Esophagus squamous epithelium (tissue), 5 donors: Measurements from ENCODE around the gene RPA1. TPM values are rescaled to one million over a fixed set of nuclear protein-coding genes. Genes with fewer than 3 reads are reported as not detected.

ENCODE experiments used
- DNase-seq: peaks from one replicate; lab custom pipeline; 2025; lab: John Stamatoyannopoulos, UW
- H3K27ac ChIP-seq, 4 donors: fragments of 200-600 bp; sonication (generic); one replicate each; pipeline ENCODE4 v1.5.1; 2016 to 2019; ENCODE audit warnings: mild to moderate bottlenecking in 1 of 4
- H3K27me3 ChIP-seq, 4 donors: fragments of 200-600 bp; sonication (generic); 1 replicate in 3 of 4; 2 replicates in 1 of 4; pipeline versions ENCODE4 v1.5.1 to v1.6.0; 2017 to 2021; ENCODE audit warnings: antibody characterized with exemption in 1 of 4
- H3K36me3 ChIP-seq, 3 donors: fragments of 200-600 bp; sonication (generic); one replicate each; pipeline ENCODE4 v1.5.1; 2016 to 2019
- H3K4me1 ChIP-seq, 3 donors: fragments of 200-600 bp; sonication (generic); one replicate each; pipeline ENCODE4 v1.5.1; 2017 to 2019
- H3K4me3 ChIP-seq, 4 donors: fragments of 200-600 bp; sonication (generic); 1 replicate in 3 of 4; 2 replicates in 1 of 4; pipeline ENCODE4 v1.5.1; 2016 to 2019; ENCODE audit warnings: mild to moderate bottlenecking in 2 of 4, moderate library complexity in 1 of 4
- H3K9me3 ChIP-seq, 3 donors: fragments of 200-600 bp; sonication (generic); one replicate each; pipeline ENCODE4 v1.5.1; 2016 to 2019
- POLR2A ChIP-seq, 4 donors: fragments of 450-650 bp; IDR thresholded peaks; one replicate each; pipeline ENCODE4 v1.6.1; 2017; ENCODE audit warnings: antibody characterized with exemption in 4 of 4, mild to moderate bottlenecking in 4 of 4, moderate library complexity in 3 of 4
- WGBS, 2 donors: methylation state at CpG; one replicate each; pipeline ENCODE4 v1.1.5; 2018; 5-methylcytosine and 5-hydroxymethylcytosine counted together
- intact Hi-C: fragments of 100-400 bp; cut with DNase I; formaldehyde crosslinking; loops from one replicate; pipeline ENCODE4 v1.15.0; 2022
- total RNA-seq, 4 donors: library from RNA; depleted of rRNA; stranded (reverse); fragments of >200 nt; gene quantifications; one replicate each; pipeline ENCODE4 v1.1.0, GENCODE V29; 2016
- TF ChIP-seq, protein P1 (sequence below), 6 experiments: fragments of 450-650 bp in 4 of 6; fragments of 200-600 bp in 2 of 6; sonication (generic) in 2 of 6; IDR thresholded peaks; one replicate each; pipeline ENCODE4 v1.5.1; 2016 to 2019; ENCODE audit warnings: antibody characterized with exemption in 6 of 6, mild to moderate bottlenecking in 4 of 6, moderate library complexity in 4 of 6
- donor health status: DM: yes; HTN: yes; CAD: no.

Gene RPA1
- total RNA-seq, 4 donors from 2014 or later = 16.3 to 29.8 (median 25.6) TPM

GRCh38 chr17:1867307-1867706 is 37.5 kb downstream of the RPA1 start:
- Histone ChIP-seq H3K36me3 (peaks cover 0 to 53% (median 0%) of the 10 kb centered on the region in 3 donors), H3K4me1 (no peaks in the 10 kb centered on the region), H3K4me3 (no peak overlapping the region), H3K27me3 (no peaks in the 10 kb centered on the region), H3K9me3 (no peaks in the 10 kb centered on the region), H3K27ac (no peak overlapping the region)
- intact Hi-C loops = loop anchor here (10.0 kb wide), 1 partner anchor 143 kb away; the partner anchor contains the start of gene WDR81
- no peak for TF ChIP-seq POLR2A (IDR thresholded peaks at IDR 0.05)
- TF ChIP-seq, protein P1, sequence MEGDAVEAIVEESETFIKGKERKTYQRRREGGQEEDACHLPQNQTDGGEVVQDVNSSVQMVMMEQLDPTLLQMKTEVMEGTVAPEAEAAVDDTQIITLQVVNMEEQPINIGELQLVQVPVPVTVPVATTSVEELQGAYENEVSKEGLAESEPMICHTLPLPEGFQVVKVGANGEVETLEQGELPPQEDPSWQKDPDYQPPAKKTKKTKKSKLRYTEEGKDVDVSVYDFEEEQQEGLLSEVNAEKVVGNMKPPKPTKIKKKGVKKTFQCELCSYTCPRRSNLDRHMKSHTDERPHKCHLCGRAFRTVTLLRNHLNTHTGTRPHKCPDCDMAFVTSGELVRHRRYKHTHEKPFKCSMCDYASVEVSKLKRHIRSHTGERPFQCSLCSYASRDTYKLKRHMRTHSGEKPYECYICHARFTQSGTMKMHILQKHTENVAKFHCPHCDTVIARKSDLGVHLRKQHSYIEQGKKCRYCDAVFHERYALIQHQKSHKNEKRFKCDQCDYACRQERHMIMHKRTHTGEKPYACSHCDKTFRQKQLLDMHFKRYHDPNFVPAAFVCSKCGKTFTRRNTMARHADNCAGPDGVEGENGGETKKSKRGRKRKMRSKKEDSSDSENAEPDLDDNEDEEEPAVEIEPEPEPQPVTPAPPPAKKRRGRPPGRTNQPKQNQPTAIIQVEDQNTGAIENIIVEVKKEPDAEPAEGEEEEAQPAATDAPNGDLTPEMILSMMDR (IDR thresholded peaks at IDR 0.05) = no peak
- 94 to 100% methylated on average over 3 of the region's 3 CpGs for WGBS, 2 donors
- DNase-seq = no peak

DNA sequence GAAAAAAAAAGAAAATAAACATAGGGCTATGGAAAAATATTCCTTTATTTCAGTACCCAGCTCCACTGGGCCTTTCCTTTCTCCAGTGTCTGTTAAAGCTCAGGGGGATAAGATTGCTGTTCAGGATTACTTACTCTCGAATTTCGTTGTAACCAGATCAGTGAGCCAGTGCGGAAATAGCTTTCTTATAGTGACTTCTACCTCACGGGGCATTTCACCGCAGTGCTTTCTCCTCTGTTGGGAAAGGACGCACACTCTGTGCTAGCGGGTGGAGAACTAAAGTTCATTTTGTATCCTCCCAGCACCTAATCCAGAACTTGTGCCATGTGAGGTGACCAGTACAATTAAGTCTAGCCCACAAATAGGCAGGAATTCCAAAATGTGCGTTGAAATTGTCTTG is 38.3 kb downstream of the RPA1 start:
- H3K36me3 ChIP-seq = peaks cover 0 to 61% (median 0%) of the 10 kb centered on the region in 3 donors

GRCh38 chr17:1870592-1870991 is 40.8 kb downstream of the RPA1 start:
- intact Hi-C loops = no loop called here
- no peak for TF ChIP-seq POLR2A (IDR thresholded peaks at IDR 0.05)
- TF ChIP-seq, protein P1 (IDR thresholded peaks at IDR 0.05) = no peak

More for the DNA sequence above, 38.3 kb downstream of the RPA1 start:
- H3K27me3 ChIP-seq = no peaks in the 10 kb centered on the region
- WGBS, 2 donors = 91 to 97% methylated on average over 8 of the region's 8 CpGs
- DNase-seq = no peak
- intact Hi-C loops = loop anchor here (10.0 kb wide), 1 partner anchor 143 kb away; the partner anchor contains the start of gene WDR81
- H3K9me3 ChIP-seq = no peaks in the 10 kb centered on the region
- TF ChIP-seq, protein P1 (IDR thresholded peaks at IDR 0.05) = no peak
- TF ChIP-seq POLR2A (IDR thresholded peaks at IDR 0.05) = no peak
- H3K4me3 ChIP-seq = no peak overlapping the region
- H3K27ac ChIP-seq = no peak overlapping the region
- H3K4me1 ChIP-seq = no peaks in the 10 kb centered on the region

DNA sequence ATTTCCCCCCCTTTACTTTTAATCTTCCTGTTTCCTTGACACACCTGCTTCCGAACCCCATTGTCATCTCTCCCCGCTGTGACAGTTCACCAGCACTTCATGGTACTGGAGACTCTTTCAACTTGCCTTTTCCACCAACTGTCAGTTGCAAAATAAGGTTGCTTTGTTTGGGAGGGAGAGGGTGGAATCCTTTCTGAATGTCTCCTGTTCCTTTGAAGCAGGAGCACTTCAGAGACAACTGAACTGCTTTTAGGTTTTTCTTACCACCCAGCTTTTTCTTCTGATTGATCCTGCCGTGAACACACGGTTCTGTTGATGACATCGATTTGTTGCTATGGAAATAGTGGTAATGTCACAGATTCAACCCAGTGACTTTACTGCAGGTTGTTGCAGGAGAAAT is 42.0 kb downstream of the RPA1 start:
- 61 to 76% methylated on average over 5 of the region's 5 CpGs for WGBS, 2 donors
- H3K4me1 ChIP-seq = no peaks in the 10 kb centered on the region
- intact Hi-C loops = no loop called here
- TF ChIP-seq POLR2A (IDR thresholded peaks at IDR 0.05) = no peak
- TF ChIP-seq, protein P1 (IDR thresholded peaks at IDR 0.05) = no peak
- no peak overlapping the region for H3K27ac ChIP-seq
- H3K4me3 ChIP-seq = no peak overlapping the region
- H3K27me3 ChIP-seq = no peaks in the 10 kb centered on the region
- H3K36me3 ChIP-seq = peaks cover 0 to 93% (median 8%) of the 10 kb centered on the region in 3 donors
- no peak for DNase-seq
- H3K9me3 ChIP-seq = no peaks in the 10 kb centered on the region

More at GRCh38 chr17:1870592-1870991, 40.8 kb downstream of the RPA1 start:
- no peak overlapping the region for H3K27ac ChIP-seq
- no peak overlapping the region for H3K4me3 ChIP-seq
- peaks cover 0 to 81% (median 4%) of the 10 kb centered on the region in 3 donors for H3K36me3 ChIP-seq
- no peak for DNase-seq
- H3K4me1 ChIP-seq = no peaks in the 10 kb centered on the region
- H3K27me3 ChIP-seq = no peaks in the 10 kb centered on the region
- H3K9me3 ChIP-seq = no peaks in the 10 kb centered on the region
- WGBS, 2 donors = 88% methylated on average over 3 of the region's 3 CpGs

DNA sequence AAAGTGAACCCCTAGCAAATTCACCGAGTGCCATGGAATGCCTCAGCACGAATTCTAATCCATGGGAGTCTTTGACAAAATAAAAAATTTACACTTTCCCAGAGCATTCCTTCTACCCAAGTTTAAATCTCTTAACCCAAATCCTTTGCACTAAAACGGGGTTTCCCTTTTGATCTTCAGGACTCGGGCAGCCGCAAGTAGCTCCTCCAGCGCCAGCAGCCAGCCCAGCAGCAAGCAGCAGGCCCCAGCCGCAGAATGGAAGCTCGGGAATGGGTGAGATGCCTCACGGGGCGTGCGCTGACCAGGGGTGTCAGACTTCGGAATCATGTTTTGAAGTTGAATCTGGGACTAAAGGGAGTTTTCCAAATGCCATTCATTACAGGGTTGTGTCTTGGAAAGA is 42.4 kb downstream of the RPA1 start:
- no peaks in the 10 kb centered on the region for H3K9me3 ChIP-seq
- DNase-seq = no peak
- no peaks in the 10 kb centered on the region for H3K4me1 ChIP-seq
- peaks cover 0 to 94% (median 13%) of the 10 kb centered on the region in 3 donors for H3K36me3 ChIP-seq
- intact Hi-C loops = no loop called here
- H3K4me3 ChIP-seq = no peak overlapping the region
- 88 to 94% methylated on average over 12 of the region's 12 CpGs for WGBS, 2 donors
- H3K27ac ChIP-seq = no peak overlapping the region
- no peaks in the 10 kb centered on the region for H3K27me3 ChIP-seq
- TF ChIP-seq, protein P1 (IDR thresholded peaks at IDR 0.05) = no peak
- no peak for TF ChIP-seq POLR2A (IDR thresholded peaks at IDR 0.05)
